ENCODE results near the gene LTC4S. TPM values are rescaled to one million over a fixed set of nuclear protein-coding genes. Genes with fewer than 3 reads are reported as not detected.

The LTC4S gene
- total and polyA plus RNA-seq, 4 donors, result 1.3 to 3.3 (median 2.1) TPM

GRCh38 chr5:179773686-179774040 lies 20.1 kb upstream of the LTC4S start:
- no peak overlapping the region for H3K9ac ChIP-seq (ENCODE audit: low read depth in 1 of 2, low read length in 2 of 2)
- peaks cover 0 to 4% (median 1%) of the 10 kb centered on the region in 4 donors for H3K4me1 ChIP-seq (ENCODE audit: control insufficient read depth in 4 of 4, insufficient read depth in 4 of 4, low read length in 3 of 4)
- DNase-seq (ENCODE audit: low spot score), result no peak
- H3K9me3 ChIP-seq (ENCODE audit: control insufficient read depth in 4 of 4, low read length in 3 of 4), result no peaks in the 10 kb centered on the region
- no peak overlapping the region for H3K27ac ChIP-seq (ENCODE audit: low read depth in 1 of 2, low read length in 2 of 2)
- TF ChIP-seq ZBTB33 (IDR thresholded peaks at IDR 0.05) (no peak), ATF3 (IDR thresholded peaks at IDR 0.05) (no peak), HNF4G (IDR thresholded peaks at IDR 0.05) (no peak), YY1 (IDR thresholded peaks at IDR 0.05) (no peak), CTCF (IDR thresholded peaks at IDR 0.05; ENCODE audit: low read depth, low read length, missing input control) (no peak), SP1 (IDR thresholded peaks at IDR 0.05) (no peak), JUND (IDR thresholded peaks at IDR 0.05) (no peak), FOXA2 (IDR thresholded peaks at IDR 0.05) (no peak), EGR1 (IDR thresholded peaks at IDR 0.05; ENCODE audit: low read depth in 2 of 2) (no peak), RXRA (IDR thresholded peaks at IDR 0.05) (no peak), RAD21 (IDR thresholded peaks at IDR 0.05) (no peak), GABPA (IDR thresholded peaks at IDR 0.05 in 1 of 2, conservative IDR thresholded peaks at IDR 0.05 in 1 of 2) (no peak), TAF1 (conservative IDR thresholded peaks at IDR 0.05) (no peak), NR2F2 (IDR thresholded peaks at IDR 0.05) (no peak)
- H3K4me3 ChIP-seq (ENCODE audit: low read depth in 1 of 3, low read length in 3 of 3), result no peak overlapping the region
- H3K27me3 ChIP-seq (ENCODE audit: control insufficient read depth in 4 of 4, insufficient read depth in 4 of 4, low read length in 3 of 4), result no peaks in the 10 kb centered on the region
- H3K36me3 ChIP-seq (ENCODE audit: control insufficient read depth in 4 of 4, insufficient read depth in 3 of 4, low read depth in 1 of 4, low read length in 3 of 4), result peaks cover 15 to 63% (median 53%) of the 10 kb centered on the region in 4 donors
- WGBS, result 98% methylated on average over 9 of the region's 9 CpGs

GRCh38 chr5:179774442-179774841 lies 19.3 kb upstream of the LTC4S start:
- Histone ChIP-seq H3K27me3 (ENCODE audit: control insufficient read depth in 4 of 4, insufficient read depth in 4 of 4, low read length in 3 of 4) (no peaks in the 10 kb centered on the region), H3K36me3 (ENCODE audit: control insufficient read depth in 4 of 4, insufficient read depth in 3 of 4, low read depth in 1 of 4, low read length in 3 of 4) (peaks cover 15 to 61% (median 46%) of the 10 kb centered on the region in 4 donors), H3K9me3 (ENCODE audit: control insufficient read depth in 4 of 4, low read length in 3 of 4) (no peaks in the 10 kb centered on the region), H3K9ac (ENCODE audit: low read depth in 1 of 2, low read length in 2 of 2) (no peak overlapping the region), H3K27ac (ENCODE audit: low read depth in 1 of 2, low read length in 2 of 2) (no peak overlapping the region), H3K4me3 (ENCODE audit: low read depth in 1 of 3, low read length in 3 of 3) (no peak overlapping the region), H3K4me1 (ENCODE audit: control insufficient read depth in 4 of 4, insufficient read depth in 4 of 4, low read length in 3 of 4) (no peaks in the 10 kb centered on the region)
- no peak for TF ChIP-seq MAX (IDR thresholded peaks at IDR 0.05)
- no peak for TF ChIP-seq RXRA (IDR thresholded peaks at IDR 0.05)
- no peak for TF ChIP-seq ATF3 (IDR thresholded peaks at IDR 0.05)
- no peak for TF ChIP-seq REST (IDR thresholded peaks at IDR 0.05)
- no peak for TF ChIP-seq FOXA1 (IDR thresholded peaks at IDR 0.05)
- no peak for TF ChIP-seq HNF4A (conservative IDR thresholded peaks at IDR 0.05)
- TF ChIP-seq TAF1 (conservative IDR thresholded peaks at IDR 0.05), result no peak
- no peak for TF ChIP-seq EGR1 (IDR thresholded peaks at IDR 0.05; ENCODE audit: low read depth in 2 of 2)
- no peak for TF ChIP-seq HNF4G (IDR thresholded peaks at IDR 0.05)
- no peak for TF ChIP-seq YY1 (IDR thresholded peaks at IDR 0.05)
- TF ChIP-seq CTCF (IDR thresholded peaks at IDR 0.05; ENCODE audit: low read depth, low read length, missing input control), result no peak
- TF ChIP-seq SP1 (IDR thresholded peaks at IDR 0.05), result no peak
- TF ChIP-seq ZBTB33 (IDR thresholded peaks at IDR 0.05), result no peak
- no peak for TF ChIP-seq RAD21 (IDR thresholded peaks at IDR 0.05)
- TF ChIP-seq FOXA2 (IDR thresholded peaks at IDR 0.05), result no peak
- TF ChIP-seq NR2F2 (IDR thresholded peaks at IDR 0.05), result no peak
- TF ChIP-seq GABPA (IDR thresholded peaks at IDR 0.05 in 1 of 2, conservative IDR thresholded peaks at IDR 0.05 in 1 of 2), result no peak
- TF ChIP-seq JUND (IDR thresholded peaks at IDR 0.05), result no peak
- WGBS, result 98% methylated on average over 12 of the region's 12 CpGs
- DNase-seq (ENCODE audit: low spot score), result no peak
